ENCODE data around the gene CDA. TPM values are rescaled to one million over a fixed set of nuclear protein-coding genes. Genes with fewer than 3 reads are reported as not detected.

Gene CDA
- polyA plus RNA-seq, 4 donors: 0.58 to 53.0 (median 4.4) TPM

- Histone ChIP-seq H3K27me3 (ENCODE audit: control insufficient read depth in 3 of 3, insufficient read depth in 3 of 3, low read length in 3 of 3) (no peaks in the 10 kb centered on the region), H3K4me1 (ENCODE audit: control insufficient read depth in 3 of 3, insufficient read depth in 2 of 3, low read depth in 1 of 3, low read length in 2 of 3) (no peaks in the 10 kb centered on the region), H3K4me3 (ENCODE audit: low read depth in 1 of 3, low read length in 3 of 3) (no peak overlapping the region), H3K36me3 (ENCODE audit: control insufficient read depth in 3 of 3, insufficient read depth in 2 of 3, low read depth in 1 of 3, low read length in 3 of 3) (no peaks in the 10 kb centered on the region), H3K27ac (ENCODE audit: low read depth in 1 of 3, low read length in 2 of 3) (no peak overlapping the region), H3K9me3 (ENCODE audit: control insufficient read depth in 2 of 2, insufficient read depth in 1 of 2, low read depth in 1 of 2, low read length in 1 of 2) (peaks cover 0 to 4% of the 10 kb centered on the region in 2 donors)
- 56 to 67% (median 66%) methylated on average over 10 of the region's 10 CpGs for WGBS, 3 donors
- DNase-seq (no peak), FAIRE-seq (no peak)
Measured at GRCh38 chr1:20575541-20576336, 13.2 kb upstream of the CDA start.

GRCh38 chr1:20578062-20578461 lies 10.8 kb upstream of the CDA start:
- no peak for FAIRE-seq
- WGBS, 3 donors: 76 to 84% (median 80%) methylated on average over 3 of the region's 3 CpGs
- no peaks in the 10 kb centered on the region for H3K4me1 ChIP-seq (ENCODE audit: control insufficient read depth in 3 of 3, insufficient read depth in 2 of 3, low read depth in 1 of 3, low read length in 2 of 3)
- H3K27me3 ChIP-seq (ENCODE audit: control insufficient read depth in 3 of 3, insufficient read depth in 3 of 3, low read length in 3 of 3): no peaks in the 10 kb centered on the region
- H3K9me3 ChIP-seq (ENCODE audit: control insufficient read depth in 2 of 2, insufficient read depth in 1 of 2, low read depth in 1 of 2, low read length in 1 of 2): no peaks in the 10 kb centered on the region
- H3K36me3 ChIP-seq (ENCODE audit: control insufficient read depth in 3 of 3, insufficient read depth in 2 of 3, low read depth in 1 of 3, low read length in 3 of 3): no peaks in the 10 kb centered on the region
- DNase-seq: no peak
- no peak overlapping the region for H3K4me3 ChIP-seq (ENCODE audit: low read depth in 1 of 3, low read length in 3 of 3)
- H3K27ac ChIP-seq (ENCODE audit: low read depth in 1 of 3, low read length in 2 of 3): no peak overlapping the region

- DNase-seq (no peak), FAIRE-seq (no peak)
- Histone ChIP-seq H3K4me3 (ENCODE audit: low read depth in 1 of 3, low read length in 3 of 3) (no peak overlapping the region), H3K4me1 (ENCODE audit: control insufficient read depth in 3 of 3, insufficient read depth in 2 of 3, low read depth in 1 of 3, low read length in 2 of 3) (no peaks in the 10 kb centered on the region), H3K36me3 (ENCODE audit: control insufficient read depth in 3 of 3, insufficient read depth in 2 of 3, low read depth in 1 of 3, low read length in 3 of 3) (no peaks in the 10 kb centered on the region), H3K9me3 (ENCODE audit: control insufficient read depth in 2 of 2, insufficient read depth in 1 of 2, low read depth in 1 of 2, low read length in 1 of 2) (no peaks in the 10 kb centered on the region), H3K27ac (ENCODE audit: low read depth in 1 of 3, low read length in 2 of 3) (no peak overlapping the region), H3K27me3 (ENCODE audit: control insufficient read depth in 3 of 3, insufficient read depth in 3 of 3, low read length in 3 of 3) (no peaks in the 10 kb centered on the region)
- 67 to 78% (median 71%) methylated on average over 13 of the region's 13 CpGs for whole genome bisulfite sequencing, 3 donors
Measured at GRCh38 chr1:20578721-20579395, 10.0 kb upstream of the CDA start.

- Histone ChIP-seq H3K4me3 (ENCODE audit: low read depth in 1 of 3, low read length in 3 of 3) (no peak overlapping the region), H3K9me3 (ENCODE audit: control insufficient read depth in 2 of 2, insufficient read depth in 1 of 2, low read depth in 1 of 2, low read length in 1 of 2) (peaks cover 0 to 5% of the 10 kb centered on the region in 2 donors), H3K27me3 (ENCODE audit: control insufficient read depth in 3 of 3, insufficient read depth in 3 of 3, low read length in 3 of 3) (peaks cover 0 to 22% (median 8%) of the 10 kb centered on the region in 3 donors), H3K36me3 (ENCODE audit: control insufficient read depth in 3 of 3, insufficient read depth in 2 of 3, low read depth in 1 of 3, low read length in 3 of 3) (no peaks in the 10 kb centered on the region), H3K4me1 (ENCODE audit: control insufficient read depth in 3 of 3, insufficient read depth in 2 of 3, low read depth in 1 of 3, low read length in 2 of 3) (peaks cover 0 to 3% (median 0%) of the 10 kb centered on the region in 3 donors), H3K27ac (ENCODE audit: low read depth in 1 of 3, low read length in 2 of 3) (no peak overlapping the region)
- FAIRE-seq (no peak), DNase-seq (no peak)
- 51 to 58% (median 54%) methylated on average over 2 of the region's 2 CpGs for WGBS, 3 donors
Measured at GRCh38 chr1:20584890-20585289, 4.0 kb upstream of the CDA start.

- DNase-seq: no peak
- Histone ChIP-seq H3K36me3 (ENCODE audit: control insufficient read depth in 3 of 3, insufficient read depth in 2 of 3, low read depth in 1 of 3, low read length in 3 of 3) (no peaks in the 10 kb centered on the region), H3K9me3 (ENCODE audit: control insufficient read depth in 2 of 2, insufficient read depth in 1 of 2, low read depth in 1 of 2, low read length in 1 of 2) (peaks cover 0 to 5% of the 10 kb centered on the region in 2 donors), H3K4me3 (ENCODE audit: low read depth in 1 of 3, low read length in 3 of 3) (no peak overlapping the region), H3K4me1 (ENCODE audit: control insufficient read depth in 3 of 3, insufficient read depth in 2 of 3, low read depth in 1 of 3, low read length in 2 of 3) (peaks cover 0 to 3% (median 0%) of the 10 kb centered on the region in 3 donors), H3K27me3 (ENCODE audit: control insufficient read depth in 3 of 3, insufficient read depth in 3 of 3, low read length in 3 of 3) (peaks cover 0 to 39% (median 20%) of the 10 kb centered on the region in 3 donors), H3K27ac (ENCODE audit: low read depth in 1 of 3, low read length in 2 of 3) (no peak overlapping the region)
- WGBS, 3 donors: 63 to 76% (median 68%) methylated on average over 9 to 10 of the region's 10 CpGs
- FAIRE-seq: no peak
Measured at GRCh38 chr1:20586953-20587660, 1.8 kb upstream of the CDA start.

- Histone ChIP-seq H3K4me3 (ENCODE audit: low read depth in 1 of 3, low read length in 3 of 3) (no peak overlapping the region), H3K36me3 (ENCODE audit: control insufficient read depth in 3 of 3, insufficient read depth in 2 of 3, low read depth in 1 of 3, low read length in 3 of 3) (no peaks in the 10 kb centered on the region), H3K27ac (ENCODE audit: low read depth in 1 of 3, low read length in 2 of 3) (no peak overlapping the region), H3K27me3 (ENCODE audit: control insufficient read depth in 3 of 3, insufficient read depth in 3 of 3, low read length in 3 of 3) (peaks cover 0 to 39% (median 20%) of the 10 kb centered on the region in 3 donors), H3K9me3 (ENCODE audit: control insufficient read depth in 2 of 2, insufficient read depth in 1 of 2, low read depth in 1 of 2, low read length in 1 of 2) (peaks cover 0 to 5% of the 10 kb centered on the region in 2 donors), H3K4me1 (ENCODE audit: control insufficient read depth in 3 of 3, insufficient read depth in 2 of 3, low read depth in 1 of 3, low read length in 2 of 3) (peaks cover 0 to 3% (median 0%) of the 10 kb centered on the region in 3 donors)
- no peak for FAIRE-seq
- peak in 1 of 2 donors; percentile 39 for DNase-seq
- WGBS, 3 donors: 42 to 44% (median 43%) methylated on average over 2 of the region's 2 CpGs
Measured at GRCh38 chr1:20587661-20588053, 1.2 kb upstream of the CDA start.

- FAIRE-seq (no peak), DNase-seq (no peak)
- 15 to 22% (median 22%) methylated on average over 23 to 24 of the region's 24 CpGs for WGBS, 3 donors
- H3K9me3 ChIP-seq (ENCODE audit: control insufficient read depth in 2 of 2, insufficient read depth in 1 of 2, low read depth in 1 of 2, low read length in 1 of 2): peaks cover 0 to 5% of the 10 kb centered on the region in 2 donors
- H3K4me3 ChIP-seq (ENCODE audit: low read depth in 1 of 3, low read length in 3 of 3): peak overlapping the region in 2 of 3 donors; percentile 10 to 22
- no peaks in the 10 kb centered on the region for H3K36me3 ChIP-seq (ENCODE audit: control insufficient read depth in 3 of 3, insufficient read depth in 2 of 3, low read depth in 1 of 3, low read length in 3 of 3)
- H3K4me1 ChIP-seq (ENCODE audit: control insufficient read depth in 3 of 3, insufficient read depth in 2 of 3, low read depth in 1 of 3, low read length in 2 of 3): peaks cover 0 to 3% (median 0%) of the 10 kb centered on the region in 3 donors
- peaks cover 0 to 41% (median 20%) of the 10 kb centered on the region in 3 donors for H3K27me3 ChIP-seq (ENCODE audit: control insufficient read depth in 3 of 3, insufficient read depth in 3 of 3, low read length in 3 of 3)
- H3K27ac ChIP-seq (ENCODE audit: low read depth in 1 of 3, low read length in 2 of 3): peak overlapping the region in 1 of 3 donors; percentile 60
Measured at GRCh38 chr1:20589331-20590278, 708 bp downstream of the CDA start.

All from small intestine (tissue), 7 donors.